Right ventricle myocardium superior (tissue), 1 donor: ENCODE results near the gene PTAFR. TPM values are rescaled to one million over a fixed set of nuclear protein-coding genes. Genes with fewer than 3 reads are reported as not detected.
A peak's percentile ranks its signal among the peaks of the same experiment; 100 is the strongest.

Experiments used
- ATAC-seq: fragments of 200-7000 bp; cut with Tn5 transposase; one replicate; pipeline ENCODE4 v1.9.1; 2020; ENCODE audit warnings: mild to moderate bottlenecking; ENCODE audit not compliant: poor library complexity
- DNase-seq: peaks from one replicate; pipeline ENCODE4 v3.0.0-alpha.2; 2020
- intact Hi-C: fragments of 100-400 bp; cut with DNase I; formaldehyde crosslinking; loops from one replicate; pipeline ENCODE4 v1.11.2; 2022
- total RNA-seq: library from RNA; stranded (reverse); fragmentation: NEBNext Ultra II Directional; extraction: Animal tissue kit (Norgen Biotek cat#: 25700); gene quantifications from one replicate; pipeline ENCODE4 v1.2.1, GENCODE V29; 2021
- donor health status: DM: no; HTN: yes; CAD: no; lungs with severe emphysema.

PTAFR gene
- total RNA-seq, 1 donor from 2014 or later: 1.9 TPM

- no peak for DNase-seq
- ATAC-seq: no peak
- intact Hi-C loops: no loop called here
These were observed 45.6 kb downstream of the PTAFR start for GRCh38 chr1:28130901-28131300.

- intact Hi-C loops: no loop called here
- DNase-seq (no peak), ATAC-seq (no peak)
These were observed 47.3 kb downstream of the PTAFR start for GRCh38 chr1:28129150-28129549.

GRCh38 chr1:28127617-28128257 lies 48.8 kb downstream of the PTAFR start:
- no peak for DNase-seq
- ATAC-seq: no peak
- intact Hi-C loops: no loop called here

GRCh38 chr1:28126783-28127490 lies 49.6 kb downstream of the PTAFR start:
- intact Hi-C loops: no loop called here
- DNase-seq (no peak), ATAC-seq (peak; percentile 18)

GRCh38 chr1:28126212-28126611 lies 50.3 kb downstream of the PTAFR start:
- DNase-seq (no peak), ATAC-seq (no peak)
- intact Hi-C loops: no loop called here

- DNase-seq: no peak
- intact Hi-C loops: no loop called here
- peak; percentile 25 for ATAC-seq
These were observed 53.0 kb downstream of the PTAFR start for GRCh38 chr1:28123461-28123961.

GRCh38 chr1:28122183-28122582 lies 54.3 kb downstream of the PTAFR start:
- no peak for ATAC-seq
- intact Hi-C loops: no loop called here
- DNase-seq: no peak

- intact Hi-C loops: no loop called here
- ATAC-seq: no peak
These were observed 56.9 kb downstream of the PTAFR start for GRCh38 chr1:28119556-28119955.

GRCh38 chr1:28118640-28119307 lies 57.7 kb downstream of the PTAFR start:
- DNase-seq (no peak), ATAC-seq (no peak)
- intact Hi-C loops: no loop called here

More at GRCh38 chr1:28119556-28119955, 56.9 kb downstream of the PTAFR start:
- no peak for DNase-seq

- DNase-seq (no peak), ATAC-seq (no peak)
- intact Hi-C loops: no loop called here
These were observed 61.2 kb downstream of the PTAFR start for GRCh38 chr1:28115267-28115666.

- intact Hi-C loops: no loop called here
- DNase-seq (no peak), ATAC-seq (no peak)
These were observed 61.6 kb downstream of the PTAFR start for GRCh38 chr1:28114844-28115243.

- no peak for DNase-seq
- intact Hi-C loops: no loop called here
- ATAC-seq: no peak
These were observed 63.3 kb downstream of the PTAFR start for GRCh38 chr1:28113242-28113572.

- intact Hi-C loops: no loop called here
- DNase-seq (no peak), ATAC-seq (peak; percentile 69)
These were observed 63.9 kb downstream of the PTAFR start for GRCh38 chr1:28112388-28113241.

GRCh38 chr1:28111157-28111556 lies 65.3 kb downstream of the PTAFR start:
- intact Hi-C loops: no loop called here
- ATAC-seq: peak; percentile 25
- no peak for DNase-seq

GRCh38 chr1:28110555-28110954 lies 65.9 kb downstream of the PTAFR start:
- intact Hi-C loops: no loop called here
- DNase-seq (no peak), ATAC-seq (no peak)

GRCh38 chr1:28109639-28110038 lies 66.9 kb downstream of the PTAFR start:
- intact Hi-C loops: no loop called here
- no peak for ATAC-seq

GRCh38 chr1:28108001-28108400 lies 68.5 kb downstream of the PTAFR start:
- DNase-seq: no peak
- intact Hi-C loops: no loop called here
- ATAC-seq: no peak

More at GRCh38 chr1:28109639-28110038, 66.9 kb downstream of the PTAFR start:
- no peak for DNase-seq

- no peak for DNase-seq
- ATAC-seq: peak; percentile 84
- intact Hi-C loops: no loop called here
These were observed 71.5 kb downstream of the PTAFR start for GRCh38 chr1:28104866-28105467.

GRCh38 chr1:28102189-28102588 lies 74.3 kb downstream of the PTAFR start:
- intact Hi-C loops: no loop called here
- ATAC-seq: no peak
- no peak for DNase-seq
